ENCODE data around the gene TBATA.

The TBATA gene

GRCh38 chr10:70777063-70777875 lies 7.9 kb downstream of the TBATA start:
- TF ChIP-seq FOXP2 (optimal IDR thresholded peaks at IDR 0.05; ENCODE audit: borderline replicate concordance, extremely low read depth, extremely low read length, insufficient read depth), result no peak
- no peak for TF ChIP-seq TAF1 (IDR thresholded peaks at IDR 0.05; ENCODE audit: borderline replicate concordance, insufficient read depth, low read length)
- TF ChIP-seq POLR2AphosphoS5 (IDR thresholded peaks at IDR 0.05; ENCODE audit: low read depth, low read length), result no peak
- no peak for TF ChIP-seq REST (IDR thresholded peaks at IDR 0.05; ENCODE audit: insufficient read depth in 1 of 2, low read depth in 2 of 2, low read length in 2 of 2)
- no peak for TF ChIP-seq SIN3A (IDR thresholded peaks at IDR 0.05; ENCODE audit: borderline replicate concordance, insufficient read depth, low read length)

GRCh38 chr10:70776455-70777005 lies 8.6 kb downstream of the TBATA start:
- TF ChIP-seq SIN3A (IDR thresholded peaks at IDR 0.05; ENCODE audit: borderline replicate concordance, insufficient read depth, low read length) (no peak), REST (IDR thresholded peaks at IDR 0.05; ENCODE audit: insufficient read depth in 1 of 2, low read depth in 2 of 2, low read length in 2 of 2) (no peak), TAF1 (IDR thresholded peaks at IDR 0.05; ENCODE audit: borderline replicate concordance, insufficient read depth, low read length) (no peak), FOXP2 (optimal IDR thresholded peaks at IDR 0.05; ENCODE audit: borderline replicate concordance, extremely low read depth, extremely low read length, insufficient read depth) (no peak), POLR2AphosphoS5 (IDR thresholded peaks at IDR 0.05; ENCODE audit: low read depth, low read length) (no peak)

GRCh38 chr10:70775679-70776454 lies 9.3 kb downstream of the TBATA start:
- no peak for TF ChIP-seq POLR2AphosphoS5 (IDR thresholded peaks at IDR 0.05; ENCODE audit: low read depth, low read length)
- TF ChIP-seq FOXP2 (optimal IDR thresholded peaks at IDR 0.05; ENCODE audit: borderline replicate concordance, extremely low read depth, extremely low read length, insufficient read depth), result no peak
- TF ChIP-seq REST (IDR thresholded peaks at IDR 0.05; ENCODE audit: insufficient read depth in 1 of 2, low read depth in 2 of 2, low read length in 2 of 2), result no peak
- TF ChIP-seq TAF1 (IDR thresholded peaks at IDR 0.05; ENCODE audit: borderline replicate concordance, insufficient read depth, low read length), result no peak
- no peak for TF ChIP-seq SIN3A (IDR thresholded peaks at IDR 0.05; ENCODE audit: borderline replicate concordance, insufficient read depth, low read length)

- TF ChIP-seq POLR2AphosphoS5 (IDR thresholded peaks at IDR 0.05; ENCODE audit: low read depth, low read length) (no peak), FOXP2 (optimal IDR thresholded peaks at IDR 0.05; ENCODE audit: borderline replicate concordance, extremely low read depth, extremely low read length, insufficient read depth) (no peak), SIN3A (IDR thresholded peaks at IDR 0.05; ENCODE audit: borderline replicate concordance, insufficient read depth, low read length) (no peak), TAF1 (IDR thresholded peaks at IDR 0.05; ENCODE audit: borderline replicate concordance, insufficient read depth, low read length) (no peak), REST (IDR thresholded peaks at IDR 0.05; ENCODE audit: insufficient read depth in 1 of 2, low read depth in 2 of 2, low read length in 2 of 2) (no peak)
These were observed 10.1 kb downstream of the TBATA start for GRCh38 chr10:70774810-70775678.

Data from PFSK-1 (cell line).